Calu3 (cell line): Measurements from ENCODE around the gene HOXD10. TPM values are rescaled to one million over a fixed set of nuclear protein-coding genes. Genes with fewer than 3 reads are reported as not detected.

Experiments used
- BruUV-seq: library from RNA; stranded (reverse); fragments of 400-500 nt; replicated peaks from 2 replicates; lab custom pipeline; 2021; lab: Mats Ljungman, UMichigan
- CTCF ChIA-PET: fragments of 300-600 bp; sonication (Branson Sonifier 250); formaldehyde crosslinking; loops from one replicate; lab custom pipeline; 2022; ENCODE audit warnings: antibody characterized with exemption; lab: Charles Lee
- DNase-seq: peaks from one replicate; pipeline ENCODE4 v3.0.0; 2022
- H3K27ac Mint-ChIP-seq: one replicate; pipeline ENCODE4 v1.8.0; 2022; ENCODE audit warnings: mixed read lengths; ENCODE audit not compliant: unreplicated experiment
- H3K27me3 Mint-ChIP-seq: one replicate; pipeline ENCODE4 v1.8.0; 2022; ENCODE audit warnings: mixed read lengths; ENCODE audit not compliant: unreplicated experiment
- H3K36me3 Mint-ChIP-seq: one replicate; pipeline ENCODE4 v1.8.0; 2022; ENCODE audit warnings: mild to moderate bottlenecking, moderate library complexity, mixed read lengths; ENCODE audit not compliant: insufficient read depth, unreplicated experiment
- H3K4me1 Mint-ChIP-seq: one replicate; pipeline ENCODE4 v1.8.0; 2022; ENCODE audit warnings: mild to moderate bottlenecking, low read depth, mixed read lengths; ENCODE audit not compliant: unreplicated experiment
- H3K4me3 Mint-ChIP-seq: one replicate; pipeline ENCODE4 v1.8.0; 2022; ENCODE audit warnings: mild to moderate bottlenecking, low read depth, moderate library complexity, mixed read lengths; ENCODE audit not compliant: unreplicated experiment
- H3K9me3 Mint-ChIP-seq: one replicate; pipeline ENCODE4 v1.8.0; 2022; ENCODE audit warnings: low read depth, mixed read lengths; ENCODE audit not compliant: unreplicated experiment
- CTCF ChIP-seq: fragments of 200-600 bp; IDR thresholded peaks from one replicate; pipeline ENCODE4 v1.8.0; 2022; ENCODE audit warnings: antibody characterized with exemption; ENCODE audit not compliant: unreplicated experiment
- intact Hi-C: fragments of 100-400 bp; cut with micrococcal nuclease; formaldehyde crosslinking; loops from one replicate; pipeline ENCODE4 v1.10.0; 2022; ENCODE audit not compliant: unreplicated experiment
- total RNA-seq: library from RNA; stranded (reverse); gene quantifications from 2 replicates; pipeline ENCODE4 v1.2.3, GENCODE V29; 2022

The HOXD10 gene
- total RNA-seq, 1 experiment from 2014 or later, result not detected

DNA sequence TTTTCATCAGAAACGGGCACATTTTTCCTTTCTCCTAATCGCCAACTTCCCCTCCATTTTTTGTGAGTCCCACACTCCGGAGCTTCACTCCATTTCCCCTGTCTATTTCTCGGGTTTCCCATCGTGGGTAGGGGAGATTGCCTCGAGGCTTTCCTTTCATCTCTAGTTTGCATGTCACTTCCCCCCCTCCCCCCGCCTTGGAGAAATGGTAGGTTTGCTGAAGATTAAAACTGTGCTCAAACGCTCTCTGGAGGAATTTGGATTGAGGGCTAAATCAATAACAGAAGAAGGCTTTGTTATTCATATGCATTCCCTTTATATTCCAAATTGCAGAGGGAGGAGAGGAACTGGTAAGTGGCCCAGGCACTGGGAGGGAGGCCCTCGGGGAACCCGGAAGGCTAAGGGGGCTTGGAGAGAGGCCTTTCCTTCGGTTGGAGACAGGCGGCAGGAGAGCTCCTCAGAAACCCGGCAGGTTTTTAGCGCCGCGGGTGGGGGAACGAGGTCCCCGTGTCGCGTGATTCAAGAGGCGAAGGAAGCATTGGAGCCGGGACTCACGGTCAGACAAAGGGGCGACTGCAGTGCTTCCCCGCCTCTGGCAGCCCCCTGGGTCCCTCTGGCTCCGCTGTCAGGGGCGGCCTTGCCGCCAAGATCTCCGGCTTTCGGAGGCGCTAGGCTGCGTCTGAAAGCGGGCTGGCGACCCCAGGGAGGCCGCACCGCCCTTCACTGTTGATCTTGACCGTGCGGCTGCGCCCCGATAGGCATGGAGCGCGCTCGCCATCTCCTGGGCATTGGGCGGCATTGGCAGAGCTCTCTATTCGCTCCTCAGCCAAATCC lies 19.4 kb upstream of the HOXD10 start:
- peaks cover 9% of the 10 kb centered on the region for H3K4me1 Mint-ChIP-seq
- peak overlapping the region; percentile 80 for H3K27ac Mint-ChIP-seq
- H3K4me3 Mint-ChIP-seq, result peak overlapping the region; percentile 85
- H3K36me3 Mint-ChIP-seq, result peaks cover 18% of the 10 kb centered on the region
- no TSS peak for BruUV-seq
- CTCF ChIA-PET, result interaction anchor here (0.7 to 3.0 kb wide), 9 partner anchors 30 to 1348 kb away, joined by 3 to 24 read pairs (median 4); partner anchors contain the start of gene LNPK
- no peaks in the 10 kb centered on the region for H3K9me3 Mint-ChIP-seq
- TF ChIP-seq CTCF, result peak; percentile 95
- peak; percentile 86 for DNase-seq
- intact Hi-C loops, result loop anchor here (1.0 to 5.0 kb wide), 7 partner anchors 95 to 895 kb away; partner anchors contain the start of gene LNPK
- H3K27me3 Mint-ChIP-seq, result peaks cover 8% of the 10 kb centered on the region

GRCh38 chr2:176097820-176098365 lies 18.7 kb upstream of the HOXD10 start:
- Mint-ChIP-seq H3K36me3 (peaks cover 18% of the 10 kb centered on the region), H3K27ac (peak overlapping the region; percentile 80), H3K4me1 (peaks cover 9% of the 10 kb centered on the region), H3K4me3 (peak overlapping the region; percentile 85), H3K9me3 (no peaks in the 10 kb centered on the region), H3K27me3 (peaks cover 8% of the 10 kb centered on the region)
- BruUV-seq, result no TSS peak
- intact Hi-C loops, result loop anchor here (1.0 to 5.0 kb wide), 7 partner anchors 96 to 896 kb away; partner anchors contain the start of gene LNPK
- CTCF ChIA-PET, result interaction anchor here (0.7 to 3.0 kb wide), 8 partner anchors 29 to 1349 kb away, joined by 3 to 24 read pairs (median 4); partner anchors contain the start of gene LNPK
- DNase-seq, result no peak
- no peak for TF ChIP-seq CTCF

DNA sequence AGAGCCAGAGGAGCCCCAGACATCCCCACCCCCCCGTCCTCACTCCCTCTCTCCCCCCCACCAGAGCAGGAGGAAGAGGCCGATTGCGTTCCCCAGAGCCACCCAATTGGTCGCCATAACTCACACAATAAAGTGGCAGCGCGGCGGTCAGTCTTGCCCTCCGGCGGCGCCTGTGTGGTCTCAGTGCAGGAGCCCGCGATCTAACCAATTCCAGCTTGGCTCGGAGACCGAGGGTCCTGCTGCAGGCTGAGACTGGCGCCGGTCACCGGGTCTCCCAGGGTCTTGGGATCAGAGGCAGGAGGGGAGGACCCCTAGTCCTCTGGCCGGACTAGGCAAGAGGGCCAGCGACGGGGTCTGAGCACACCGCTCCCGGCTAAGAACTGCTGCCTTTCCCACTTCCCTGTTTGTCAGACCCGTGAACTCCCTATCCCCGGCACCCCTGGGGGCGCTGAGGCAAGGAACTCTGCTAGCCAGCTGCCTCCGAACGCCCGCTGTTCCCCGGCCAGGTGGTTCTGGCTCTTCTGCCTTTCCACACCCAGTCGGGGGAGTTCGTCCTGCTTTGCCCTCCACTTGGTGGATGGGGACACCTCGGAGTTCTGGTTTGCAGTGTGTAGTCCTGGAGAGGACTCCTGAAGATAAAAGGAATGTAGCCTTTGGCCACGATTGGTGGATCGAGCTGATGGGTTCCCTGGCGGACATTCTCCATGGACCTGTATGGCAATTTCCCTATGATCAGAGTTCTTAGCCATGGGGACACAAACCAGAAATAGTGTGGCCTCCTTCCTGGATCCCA lies 18.0 kb upstream of the HOXD10 start:
- DNase-seq, result no peak
- no peak for TF ChIP-seq CTCF
- no TSS peak for BruUV-seq
- Mint-ChIP-seq H3K4me3 (peak overlapping the region; percentile 85), H3K36me3 (peaks cover 18% of the 10 kb centered on the region), H3K4me1 (peaks cover 9% of the 10 kb centered on the region), H3K27ac (peak overlapping the region; percentile 80), H3K9me3 (no peaks in the 10 kb centered on the region), H3K27me3 (peaks cover 8% of the 10 kb centered on the region)
- CTCF ChIA-PET, result interaction anchor here (0.7 to 3.0 kb wide), 6 partner anchors 28 to 895 kb away, joined by 3 to 24 read pairs (median 4); no protein-coding TSS in a partner anchor
- intact Hi-C loops, result loop anchor here (5.0 kb wide), 5 partner anchors 96 to 896 kb away; partner anchors contain the start of gene LNPK
